Hepatocyte (in vitro differentiated cells): ENCODE measurements around the gene CCDC82. TPM values are rescaled to one million over a fixed set of nuclear protein-coding genes. Genes with fewer than 3 reads are reported as not detected.

Experiments used
- DNase-seq: peaks from one replicate; pipeline ENCODE4 v3.0.0-alpha.2; 2016; ENCODE audit warnings: low spot score
- H2AFZ ChIP-seq: fragments of 200-600 bp; sonication (generic); 2 replicates; pipeline ENCODE4 v1.6.0; 2016; ENCODE audit warnings: antibody characterized with exemption, mild to moderate bottlenecking
- H3K27ac ChIP-seq: fragments of 200-600 bp; sonication (generic); 2 replicates; pipeline ENCODE4 v1.5.1; 2016; ENCODE audit warnings: mild to moderate bottlenecking
- H3K27me3 ChIP-seq: fragments of 200-600 bp; sonication (generic); 2 replicates; pipeline ENCODE4 v1.6.1; 2016
- H3K36me3 ChIP-seq: fragments of 200-600 bp; sonication (generic); replicated peaks from 2 replicates; pipeline ENCODE4 v1.5.1; 2016; ENCODE audit warnings: low read depth; ENCODE audit not compliant: insufficient read depth
- H3K4me1 ChIP-seq: fragments of 200-600 bp; sonication (generic); 2 replicates; pipeline ENCODE4 v1.5.1; 2016; ENCODE audit warnings: mild to moderate bottlenecking, moderate library complexity; ENCODE audit not compliant: insufficient read depth
- H3K4me2 ChIP-seq: fragments of 200-600 bp; sonication (generic); 2 replicates; pipeline ENCODE4 v1.6.0; 2016
- H3K4me3 ChIP-seq: fragments of 200-600 bp; sonication (generic); 2 replicates; pipeline ENCODE4 v1.5.1; 2016; ENCODE audit warnings: mild to moderate bottlenecking
- H3K79me2 ChIP-seq: fragments of 200-600 bp; sonication (generic); 2 replicates; pipeline ENCODE4 v1.6.0; 2017; ENCODE audit warnings: mild to moderate bottlenecking
- H3K9me2 ChIP-seq: fragments of 200-600 bp; sonication (generic); replicated peaks from 2 replicates; pipeline ENCODE4 v1.6.0; 2017; ENCODE audit warnings: mild to moderate bottlenecking; ENCODE audit not compliant: insufficient read depth
- H3K9me3 ChIP-seq: fragments of 200-600 bp; sonication (generic); 2 replicates; pipeline ENCODE4 v1.5.1; 2016; ENCODE audit warnings: low read depth, mild to moderate bottlenecking
- H4K20me1 ChIP-seq: fragments of 200-600 bp; sonication (generic); 2 replicates; pipeline ENCODE4 v1.6.0; 2016; ENCODE audit warnings: mild to moderate bottlenecking; ENCODE audit not compliant: insufficient read depth, poor library complexity, severe bottlenecking
- CTCF ChIP-seq: fragments of 200-600 bp; sonication (generic); IDR thresholded peaks from 2 replicates; pipeline ENCODE4 v1.5.1; 2016; ENCODE audit warnings: antibody characterized with exemption, mild to moderate bottlenecking; ENCODE audit not compliant: poor library complexity
- EZH2 ChIP-seq: fragments of 200-600 bp; sonication (generic); IDR thresholded peaks from 2 replicates; pipeline ENCODE4 v1.6.1; 2016; ENCODE audit warnings: antibody characterized with exemption, mild to moderate bottlenecking, borderline replicate concordance
- EZH2phosphoT487 ChIP-seq: fragments of 200-600 bp; sonication (generic); IDR thresholded peaks from one replicate; pipeline ENCODE4 v1.6.1; 2018; ENCODE audit warnings: antibody characterized with exemption, mild to moderate bottlenecking, low read depth, moderate library complexity; ENCODE audit not compliant: unreplicated experiment, severe bottlenecking
- WGBS: methylation state at CpG from one replicate; pipeline ENCODE4 v1.1.6; 2016; ENCODE audit warnings: low lambda C conversion rate; ENCODE audit errors: missing lambda C conversion rate; 5-methylcytosine and 5-hydroxymethylcytosine counted together
- polyA plus RNA-seq: library from polyadenylated mRNA; unstranded; fragments of >200 nt; fragmentation: Nextera tagmentation; extraction: Ambion mirVana; gene quantifications from 2 replicates; pipeline ENCODE4 v1.2.1, GENCODE V29; 2016
- total RNA-seq: library from RNA; depleted of rRNA; stranded (reverse); fragments of >200 nt; gene quantifications from 2 replicates; pipeline ENCODE4 v1.2.3, GENCODE V29; 2014

Gene CCDC82
- total and polyA plus RNA-seq, 2 experiments from 2014 or later, result 12.7 to 16.3 TPM

GRCh38 chr11:96340555-96340885 is 49.2 kb downstream of the CCDC82 start:
- peak overlapping the region; percentile 92 for H3K27ac ChIP-seq
- no peaks in the 10 kb centered on the region for H3K36me3 ChIP-seq
- no peak overlapping the region for H3K4me3 ChIP-seq
- no peaks in the 10 kb centered on the region for H3K9me3 ChIP-seq
- no peak overlapping the region for H2AFZ ChIP-seq
- 67% methylated on average over 4 of the region's 4 CpGs for WGBS
- no peaks in the 10 kb centered on the region for H4K20me1 ChIP-seq
- H3K9me2 ChIP-seq, result no peaks in the 10 kb centered on the region
- DNase-seq, result no peak
- TF ChIP-seq EZH2, result no peak
- no peak for TF ChIP-seq CTCF
- TF ChIP-seq EZH2phosphoT487, result no peak
- peaks cover 68% of the 10 kb centered on the region for H3K79me2 ChIP-seq
- no peaks in the 10 kb centered on the region for H3K27me3 ChIP-seq
- H3K4me1 ChIP-seq, result peaks cover 59% of the 10 kb centered on the region
- peak overlapping the region; percentile 83 for H3K4me2 ChIP-seq

- Histone ChIP-seq H3K79me2 (peaks cover 73% of the 10 kb centered on the region), H4K20me1 (no peaks in the 10 kb centered on the region), H3K4me3 (peak overlapping the region; percentile 8), H3K9me3 (no peaks in the 10 kb centered on the region), H3K36me3 (no peaks in the 10 kb centered on the region), H3K9me2 (no peaks in the 10 kb centered on the region), H3K4me2 (peak overlapping the region; percentile 83), H2AFZ (no peak overlapping the region), H3K4me1 (peaks cover 61% of the 10 kb centered on the region), H3K27me3 (no peaks in the 10 kb centered on the region), H3K27ac (peak overlapping the region; percentile 92)
- no peak for DNase-seq
- TF ChIP-seq EZH2, result no peak
- no peak for TF ChIP-seq CTCF
- no peak for TF ChIP-seq EZH2phosphoT487
- 88% methylated on average over 7 of the region's 7 CpGs for WGBS
Measured at GRCh38 chr11:96339706-96340554, 49.8 kb downstream of the CCDC82 start.

GRCh38 chr11:96338910-96339705 is 50.6 kb downstream of the CCDC82 start:
- TF ChIP-seq EZH2phosphoT487, result no peak
- no peak for TF ChIP-seq EZH2
- no peak for TF ChIP-seq CTCF
- no peak overlapping the region for H2AFZ ChIP-seq
- 57% methylated on average over 13 of the region's 13 CpGs for WGBS

More at GRCh38 chr11:96338910-96339705, 50.6 kb downstream of the CCDC82 start:
- Histone ChIP-seq H3K4me3 (no peak overlapping the region), H3K4me2 (peak overlapping the region; percentile 83), H4K20me1 (no peaks in the 10 kb centered on the region), H3K36me3 (no peaks in the 10 kb centered on the region), H3K9me2 (no peaks in the 10 kb centered on the region), H3K27me3 (no peaks in the 10 kb centered on the region), H3K27ac (peak overlapping the region; percentile 92), H3K9me3 (no peaks in the 10 kb centered on the region), H3K4me1 (peaks cover 61% of the 10 kb centered on the region), H3K79me2 (peaks cover 82% of the 10 kb centered on the region)
- DNase-seq, result no peak
